Adrenal gland (tissue), 5 donors: ENCODE measurements around the gene SESTD1.

ENCODE experiments used
- POLR2A ChIP-seq, 2 donors: fragments of 450-650 bp; IDR thresholded peaks; one replicate each; pipeline ENCODE4 v1.6.1; 2017; ENCODE audit warnings: antibody characterized with exemption in 2 of 2, mild to moderate bottlenecking in 2 of 2, moderate library complexity in 1 of 2
- TF ChIP-seq, protein P1 (sequence below), 6 experiments: fragments of 450-650 bp in 4 of 6; fragments of 200-600 bp in 2 of 6; sonication (generic) in 1 of 6; IDR thresholded peaks; 1 replicate in 5 of 6; 2 replicates in 1 of 6; pipeline versions ENCODE4 v1.5.1 to v1.8.0; 2016 to 2021; ENCODE audit warnings: antibody characterized with exemption in 6 of 6, mild to moderate bottlenecking in 2 of 6, moderate library complexity in 1 of 6
- donor health status: DM: no; HTN: no; CAD: no.

GRCh38 chr2:179270689-179271088, 6.1 kb upstream of the SESTD1 start:
- TF ChIP-seq, protein P1, sequence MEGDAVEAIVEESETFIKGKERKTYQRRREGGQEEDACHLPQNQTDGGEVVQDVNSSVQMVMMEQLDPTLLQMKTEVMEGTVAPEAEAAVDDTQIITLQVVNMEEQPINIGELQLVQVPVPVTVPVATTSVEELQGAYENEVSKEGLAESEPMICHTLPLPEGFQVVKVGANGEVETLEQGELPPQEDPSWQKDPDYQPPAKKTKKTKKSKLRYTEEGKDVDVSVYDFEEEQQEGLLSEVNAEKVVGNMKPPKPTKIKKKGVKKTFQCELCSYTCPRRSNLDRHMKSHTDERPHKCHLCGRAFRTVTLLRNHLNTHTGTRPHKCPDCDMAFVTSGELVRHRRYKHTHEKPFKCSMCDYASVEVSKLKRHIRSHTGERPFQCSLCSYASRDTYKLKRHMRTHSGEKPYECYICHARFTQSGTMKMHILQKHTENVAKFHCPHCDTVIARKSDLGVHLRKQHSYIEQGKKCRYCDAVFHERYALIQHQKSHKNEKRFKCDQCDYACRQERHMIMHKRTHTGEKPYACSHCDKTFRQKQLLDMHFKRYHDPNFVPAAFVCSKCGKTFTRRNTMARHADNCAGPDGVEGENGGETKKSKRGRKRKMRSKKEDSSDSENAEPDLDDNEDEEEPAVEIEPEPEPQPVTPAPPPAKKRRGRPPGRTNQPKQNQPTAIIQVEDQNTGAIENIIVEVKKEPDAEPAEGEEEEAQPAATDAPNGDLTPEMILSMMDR (IDR thresholded peaks at IDR 0.05), result no peak
- TF ChIP-seq POLR2A (IDR thresholded peaks at IDR 0.05), result no peak
